HG03521 (cell line): ENCODE data around the gene ISCA1.

Experiments used
- ATAC-seq: cut with Tn5 transposase; IDR thresholded peaks from one replicate; pipeline ENCODE4 v1.9.1; 2021; ENCODE audit warnings: mild to moderate bottlenecking, moderate library complexity; ENCODE audit not compliant: unreplicated experiment

ISCA1 gene

DNA sequence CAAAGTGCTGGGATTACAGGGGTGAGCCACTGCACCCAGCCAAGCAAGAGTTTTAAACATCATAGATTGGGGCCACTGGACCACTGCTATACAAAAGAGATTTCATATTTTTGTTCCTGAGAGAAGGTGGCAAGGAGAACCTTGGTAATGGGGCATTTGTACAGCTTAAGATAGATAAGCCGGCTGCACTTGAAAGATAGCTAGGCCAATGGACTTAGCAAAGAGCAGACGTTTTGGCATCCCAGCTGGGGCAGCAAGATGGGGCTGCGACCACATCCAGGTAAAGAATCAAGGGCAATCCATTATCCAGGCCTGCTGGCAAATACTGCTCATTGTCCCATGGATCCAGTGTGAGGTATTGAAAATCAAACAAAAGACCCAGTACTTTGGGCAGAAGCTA lies 3.9 kb upstream of the ISCA1 start:
- no peak for ATAC-seq

DNA sequence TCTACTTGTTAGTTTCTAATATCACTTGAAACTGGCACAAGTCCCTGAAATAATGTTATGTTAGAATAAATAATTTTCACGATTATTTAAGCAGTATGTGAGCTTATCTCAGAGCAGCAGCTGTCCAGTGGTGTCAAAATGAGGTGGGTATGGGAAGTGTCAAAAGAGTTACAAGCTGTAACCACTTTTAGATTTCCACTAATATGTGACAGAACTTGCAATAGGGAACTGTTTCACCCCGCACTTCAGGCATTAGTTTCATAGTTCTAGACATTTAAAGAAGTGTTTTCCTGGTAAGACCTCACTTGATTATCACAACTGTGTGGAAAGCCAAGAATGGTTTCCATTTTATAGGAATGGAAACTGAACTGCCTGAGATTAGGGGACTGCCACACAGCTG lies 2.9 kb upstream of the ISCA1 start:
- no peak for ATAC-seq

DNA sequence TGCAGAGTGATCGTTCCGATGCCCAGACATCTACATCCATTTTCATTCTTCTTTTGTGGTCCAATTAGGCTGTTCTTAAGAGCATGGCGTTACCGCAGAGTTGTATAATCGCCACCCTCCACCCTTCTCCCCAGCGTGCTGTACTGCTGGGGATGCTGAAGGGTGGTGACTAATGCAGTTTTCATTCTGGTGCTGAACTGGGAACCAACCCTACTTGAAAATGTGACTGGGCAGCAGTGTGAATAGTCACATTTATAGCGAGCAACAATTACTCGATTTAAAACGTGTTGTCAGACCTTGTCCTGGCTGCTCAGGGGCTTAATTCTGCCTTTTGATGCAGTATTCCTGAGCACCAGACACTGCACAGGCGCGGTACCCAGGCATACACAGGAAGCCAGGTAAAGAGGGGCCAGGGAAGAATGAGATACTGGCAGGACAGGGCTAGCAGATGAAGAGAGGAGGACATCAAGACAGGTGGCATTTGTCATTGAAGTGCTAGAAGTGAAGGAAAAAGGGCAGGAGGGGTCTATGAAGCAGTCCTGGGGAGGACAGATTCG lies 719 bp upstream of the ISCA1 start:
- ATAC-seq, result no peak

DNA sequence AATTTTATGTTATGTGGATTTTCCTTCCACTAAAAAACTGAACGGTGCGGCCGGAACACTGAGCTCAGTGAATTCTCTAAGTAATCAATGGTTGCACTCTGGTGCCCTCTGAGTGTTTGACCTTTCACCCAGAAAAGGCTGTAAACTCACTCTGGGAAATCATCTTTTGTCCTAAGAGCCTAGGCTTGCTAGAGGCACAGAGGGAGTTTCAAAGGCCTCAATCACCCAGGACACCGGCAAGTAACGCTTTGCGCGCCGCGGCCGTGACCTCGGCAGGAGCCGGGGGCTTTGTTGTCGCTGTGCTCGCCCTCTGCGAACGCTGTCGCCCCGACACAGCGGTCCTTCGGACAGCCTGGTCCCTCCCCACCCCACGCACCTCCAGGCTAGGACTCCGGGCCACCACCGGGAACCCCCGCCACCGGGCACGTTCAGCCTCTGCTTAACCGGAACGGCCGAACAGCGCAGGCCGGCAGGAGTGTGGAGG lies 703 bp downstream of the ISCA1 start:
- no peak for ATAC-seq

DNA sequence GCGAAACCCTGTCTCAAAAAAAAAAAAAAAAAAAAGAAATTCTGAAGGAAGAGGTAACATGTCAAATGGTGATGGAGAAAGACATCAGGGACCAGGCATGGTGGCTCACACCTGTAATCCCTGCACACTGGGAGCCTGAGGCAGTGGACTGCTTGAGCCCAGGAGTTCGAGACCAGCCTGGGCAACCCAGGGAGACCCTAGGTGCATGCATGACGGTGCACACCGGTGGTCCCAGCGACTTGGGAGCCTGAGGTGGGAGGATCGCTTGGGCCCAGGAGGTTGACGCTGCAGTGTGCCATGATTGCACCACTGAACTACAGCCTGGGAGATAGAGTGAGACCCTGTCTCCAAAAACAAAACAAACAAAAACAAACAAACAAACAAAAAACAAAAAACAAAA lies 1.8 kb downstream of the ISCA1 start:
- ATAC-seq, result no peak

DNA sequence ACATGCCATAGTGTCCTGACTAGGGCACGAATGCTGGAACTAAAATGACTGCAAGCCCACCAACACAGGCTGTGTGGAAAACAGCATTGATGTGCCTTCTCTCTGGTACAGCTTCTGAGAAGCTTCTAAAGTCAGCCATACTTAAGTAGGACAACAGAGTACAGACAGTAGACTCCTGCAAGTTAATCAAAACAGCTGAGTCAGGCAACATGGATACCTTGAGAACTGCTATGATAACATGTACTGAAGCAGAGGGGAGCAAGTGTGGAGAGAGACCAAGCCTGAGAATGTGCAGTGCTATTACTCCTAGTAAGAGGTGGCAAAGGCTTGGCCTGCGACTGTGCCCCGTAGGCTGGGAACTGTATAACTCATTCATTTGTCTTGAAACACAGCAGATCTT lies 2.5 kb downstream of the ISCA1 start:
- ATAC-seq, result no peak

DNA sequence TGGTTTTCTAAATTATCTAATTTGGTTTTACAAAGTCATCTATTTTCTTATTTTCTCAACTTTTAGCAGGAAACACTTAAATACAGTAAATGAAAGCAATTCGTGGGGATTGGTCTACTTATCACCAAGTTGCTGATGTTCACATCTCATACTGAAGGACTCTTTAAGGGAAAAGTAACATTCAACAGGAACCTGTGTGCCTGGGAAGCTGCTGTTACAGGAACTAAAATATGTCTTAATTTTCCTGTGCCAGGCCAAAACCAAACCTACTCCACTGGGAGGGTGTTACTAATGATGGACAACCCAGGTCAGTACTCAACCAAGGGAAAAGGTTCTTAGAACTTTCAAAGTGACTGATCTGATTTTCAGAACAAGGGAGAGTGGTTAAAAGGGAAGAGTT lies 5.3 kb downstream of the ISCA1 start:
- ATAC-seq, result no peak

DNA sequence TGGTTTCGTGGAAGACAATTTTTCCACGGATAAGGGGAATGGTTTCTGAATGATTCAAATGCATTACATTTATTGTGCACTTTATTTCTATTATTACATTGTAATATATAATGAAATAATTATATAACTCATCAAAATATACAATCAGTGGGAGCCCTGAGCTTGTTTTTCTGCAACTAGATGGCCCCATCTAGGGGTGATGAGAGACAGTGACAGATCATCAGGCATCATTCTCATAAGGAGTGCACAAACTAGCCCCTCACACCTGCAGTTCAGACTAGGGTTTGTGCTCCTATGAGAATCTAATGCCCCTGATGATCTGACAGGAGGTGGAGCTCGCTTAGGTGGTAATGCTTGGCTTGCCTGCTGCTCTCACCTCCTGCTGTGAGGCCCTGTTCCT lies 6.4 kb downstream of the ISCA1 start:
- ATAC-seq, result no peak

DNA sequence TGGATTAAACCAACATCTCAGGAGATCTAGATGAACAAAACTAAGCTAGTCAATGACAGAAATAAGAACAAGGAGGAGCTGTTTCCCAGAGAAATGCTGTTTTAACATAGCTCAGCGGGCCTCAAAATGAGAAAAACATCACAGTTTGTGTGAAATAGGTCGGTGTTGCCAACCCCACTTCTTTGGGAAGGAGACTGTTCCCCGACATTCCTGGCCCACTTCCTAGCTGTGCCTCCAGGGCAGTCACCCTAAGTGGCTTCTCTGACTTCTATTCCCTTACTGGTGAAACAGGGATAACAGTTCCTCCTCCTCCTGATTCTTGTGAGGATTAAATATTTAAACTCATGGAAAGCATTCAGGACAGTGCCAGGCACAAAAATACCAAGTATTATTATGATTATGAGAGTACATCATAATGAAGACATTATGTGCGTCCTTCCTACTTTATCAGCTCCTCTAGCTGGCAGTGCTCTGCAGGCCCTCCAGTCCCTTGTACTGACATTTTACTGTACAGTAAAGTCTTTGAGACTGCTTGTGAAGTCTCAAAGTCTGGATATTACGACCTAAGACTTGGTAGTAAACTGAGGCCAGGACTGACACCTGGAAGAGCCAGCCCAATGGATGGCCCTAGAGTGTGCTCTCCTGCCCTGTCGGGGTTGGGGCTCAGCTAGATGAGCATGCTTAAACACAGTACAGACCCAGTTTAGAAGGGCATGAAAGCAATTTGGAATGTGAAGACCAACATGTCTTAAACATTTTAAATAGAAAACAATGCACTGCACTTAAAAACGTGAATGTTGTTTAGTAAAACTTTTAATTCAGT lies 7.3 kb downstream of the ISCA1 start:
- no peak for ATAC-seq

DNA sequence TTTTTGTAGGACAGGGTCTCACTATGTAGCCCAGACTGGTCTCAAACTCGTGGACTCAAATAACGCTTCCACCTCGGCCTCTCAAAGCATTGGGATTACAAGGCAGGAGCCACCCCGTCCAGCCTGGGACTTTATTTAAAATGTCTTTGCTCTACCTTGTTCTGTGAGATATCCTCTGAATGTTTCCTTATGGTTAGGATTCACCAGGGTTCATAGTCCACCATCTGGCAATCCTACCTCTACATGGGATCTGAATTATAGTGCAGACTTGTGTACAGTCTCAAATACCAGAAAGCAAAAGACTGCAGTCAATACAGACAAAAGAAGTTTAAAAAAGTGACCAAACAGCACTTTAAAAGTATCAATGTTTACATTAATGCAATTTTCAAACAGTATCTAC lies 10.1 kb downstream of the ISCA1 start:
- no peak for ATAC-seq

DNA sequence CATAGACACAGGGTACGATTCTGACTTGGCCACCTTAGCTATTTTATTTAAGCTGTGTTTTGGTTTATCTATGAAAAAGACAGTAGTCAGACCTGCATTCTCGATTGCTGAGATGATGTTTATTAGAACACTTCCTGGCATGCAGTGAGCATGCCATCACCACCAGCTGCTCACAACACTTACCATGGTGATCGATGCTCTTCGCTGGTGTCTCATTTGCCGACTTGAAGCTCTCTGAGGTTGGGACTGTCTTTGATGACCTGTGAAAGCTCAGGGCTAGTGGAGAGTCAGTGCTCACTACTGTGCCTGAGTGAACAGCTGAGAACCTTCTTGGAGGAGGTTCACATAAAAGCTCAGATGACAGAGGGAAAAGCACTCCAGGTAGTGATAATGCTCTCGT lies 18.5 kb downstream of the ISCA1 start:
- no peak for ATAC-seq

DNA sequence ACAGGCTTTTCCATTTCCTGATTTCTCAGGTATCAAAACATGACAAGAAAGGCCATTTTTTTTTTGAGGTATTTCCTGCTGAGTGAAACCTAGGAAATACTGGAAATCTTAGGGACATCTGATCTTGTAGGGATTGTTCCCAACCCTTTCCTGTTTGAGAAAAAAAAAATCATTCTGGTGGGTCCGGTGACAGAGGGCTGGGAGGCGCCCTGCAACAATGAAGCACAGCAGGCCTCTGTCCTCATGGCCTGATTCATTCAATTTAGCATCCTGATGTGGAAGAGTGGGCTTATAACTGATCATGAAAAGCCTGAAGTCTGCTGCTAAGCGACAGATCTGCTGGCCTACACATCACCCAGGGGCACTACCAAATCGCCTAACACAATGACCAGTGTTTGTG lies 19.8 kb downstream of the ISCA1 start:
- ATAC-seq, result no peak

DNA sequence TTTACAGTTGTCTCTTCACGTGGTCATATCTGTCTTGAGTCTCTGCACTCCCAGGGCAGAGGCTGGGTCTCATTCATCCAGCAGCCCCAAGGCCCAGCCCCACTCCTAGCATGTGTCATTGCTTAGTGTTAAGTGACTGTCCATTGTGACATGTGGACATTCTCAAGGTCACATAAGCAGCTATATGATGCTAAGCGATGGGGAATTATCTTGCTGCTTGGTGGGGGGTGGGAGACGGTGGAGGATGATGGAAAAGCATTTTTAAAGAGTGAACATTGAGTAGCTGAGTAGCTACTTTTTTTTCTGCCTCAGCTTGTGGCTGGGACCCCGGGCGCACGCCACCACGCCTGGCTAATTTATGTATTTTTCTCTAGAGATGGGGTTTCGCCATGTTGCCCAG lies 22.8 kb downstream of the ISCA1 start, which contains the start of gene C9orf153:
Gene C9orf153, minus strand, starts transcription at position 101 of the 400 bp plus-strand sequence. CDS start 30,054 bp downstream, outside the sequence.
- no peak for ATAC-seq

DNA sequence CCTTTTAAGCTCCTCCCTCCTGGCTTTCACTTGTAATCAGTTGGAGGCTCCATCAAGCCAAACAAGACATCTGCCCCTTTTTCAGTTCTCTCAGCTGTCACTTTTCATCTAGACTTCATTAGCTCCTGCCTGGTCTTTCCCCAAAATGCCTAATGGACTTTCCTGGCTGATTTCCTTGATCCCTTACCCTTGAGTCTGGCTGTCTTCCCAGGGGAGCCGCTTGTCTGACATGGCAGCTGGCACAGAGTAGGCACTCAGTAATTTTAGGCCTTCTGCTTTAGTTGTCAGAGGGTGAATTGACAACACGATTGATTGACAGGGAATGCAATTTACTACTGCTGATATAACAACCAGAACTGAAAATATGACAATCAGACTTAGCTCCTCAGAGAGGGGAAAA lies 24.9 kb downstream of the ISCA1 start:
- no peak for ATAC-seq

DNA sequence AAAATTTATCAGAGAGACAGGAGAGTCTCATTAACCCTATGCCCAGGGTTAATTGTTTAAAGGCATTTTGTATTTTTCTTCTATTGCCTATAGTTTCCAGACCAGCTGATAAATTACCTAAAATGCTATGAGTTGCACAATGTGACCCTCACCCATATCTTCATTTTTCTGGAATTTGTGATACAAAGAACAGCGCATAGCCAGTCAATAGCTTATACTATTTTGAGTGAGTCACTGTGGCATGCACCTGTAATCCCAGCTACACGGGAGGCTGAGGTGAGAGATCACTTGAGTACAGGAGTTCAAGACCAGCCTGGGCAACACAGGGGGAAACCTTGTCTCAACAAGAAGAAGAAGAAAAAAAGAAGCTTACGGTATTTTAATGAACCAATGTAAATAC lies 25.7 kb downstream of the ISCA1 start:
- no peak for ATAC-seq

DNA sequence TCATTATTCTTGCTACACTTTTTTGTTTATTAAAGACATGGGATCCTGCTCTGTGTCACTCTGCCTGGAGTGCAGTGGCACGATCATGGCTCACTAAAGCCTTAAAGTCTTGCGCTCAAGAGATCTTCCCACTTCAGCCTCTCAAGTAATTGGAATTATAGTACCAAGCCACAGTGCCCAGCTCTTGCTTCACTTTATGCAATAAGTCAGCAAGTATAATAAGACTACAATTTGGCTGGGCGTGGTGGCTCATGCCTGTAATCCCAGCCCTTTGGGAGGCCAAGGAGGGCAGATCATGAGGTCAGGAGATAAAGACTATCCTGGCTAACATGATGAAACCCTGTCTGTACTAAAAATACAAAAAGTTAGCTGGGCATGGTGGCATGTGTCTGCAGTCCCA lies 28.8 kb downstream of the ISCA1 start:
- ATAC-seq, result no peak

DNA sequence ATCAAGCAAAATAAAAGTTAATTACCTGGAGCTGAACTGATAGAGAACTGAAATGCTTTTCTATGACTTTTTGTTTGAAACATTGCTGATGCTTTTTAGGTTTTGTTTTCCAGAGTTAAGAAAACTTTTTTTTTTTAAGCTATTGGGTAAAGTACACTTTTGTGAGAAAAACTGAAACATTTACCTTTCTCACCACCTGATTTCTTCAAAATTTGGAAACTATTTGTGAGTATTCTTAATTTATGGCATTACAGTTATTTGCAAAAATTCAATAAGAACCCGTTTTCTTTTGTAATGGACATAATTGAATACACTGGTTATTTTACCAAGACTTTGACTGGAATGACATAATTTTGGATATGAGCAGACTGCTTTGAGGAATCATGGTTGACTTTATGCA lies 29.5 kb downstream of the ISCA1 start:
- no peak for ATAC-seq

DNA sequence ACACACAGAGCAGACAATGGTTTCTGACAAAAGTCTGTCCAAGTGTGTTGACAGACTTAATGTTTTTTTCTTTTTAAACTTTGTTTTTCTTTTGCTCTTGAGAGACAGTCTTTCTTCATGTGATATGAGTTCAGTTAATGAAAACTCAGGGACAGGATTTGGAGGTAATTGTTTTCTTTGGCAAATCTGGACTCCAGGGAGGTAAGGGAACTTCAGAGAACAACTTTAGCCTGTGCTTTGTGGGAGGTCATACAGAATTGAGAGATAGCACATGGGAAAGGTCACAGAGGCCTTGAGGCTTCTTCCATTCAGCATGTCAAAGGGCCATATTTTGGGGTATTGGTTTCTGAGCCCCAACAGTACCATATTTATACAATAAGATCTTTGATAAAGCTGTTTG lies 32.2 kb downstream of the ISCA1 start:
- no peak for ATAC-seq

DNA sequence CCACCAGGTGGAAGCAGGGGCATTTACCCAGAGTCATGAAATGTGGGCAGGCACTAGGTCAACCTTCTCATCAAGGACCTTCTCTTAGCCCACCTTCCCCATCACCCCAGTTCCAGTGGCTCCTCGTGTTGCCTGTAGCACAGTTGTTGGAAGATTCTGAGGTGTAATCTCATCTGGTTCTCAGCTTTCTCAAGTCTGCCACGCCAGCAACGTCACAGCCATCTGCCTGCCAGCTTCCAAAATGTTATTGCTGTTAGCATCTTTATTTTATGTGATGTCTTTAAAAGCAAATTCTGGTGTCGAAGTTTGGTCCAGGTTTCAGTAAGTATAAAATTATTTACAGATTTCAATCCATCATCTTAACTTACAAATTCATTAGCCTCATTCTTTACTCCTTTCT lies 33.6 kb downstream of the ISCA1 start:
- ATAC-seq, result no peak

DNA sequence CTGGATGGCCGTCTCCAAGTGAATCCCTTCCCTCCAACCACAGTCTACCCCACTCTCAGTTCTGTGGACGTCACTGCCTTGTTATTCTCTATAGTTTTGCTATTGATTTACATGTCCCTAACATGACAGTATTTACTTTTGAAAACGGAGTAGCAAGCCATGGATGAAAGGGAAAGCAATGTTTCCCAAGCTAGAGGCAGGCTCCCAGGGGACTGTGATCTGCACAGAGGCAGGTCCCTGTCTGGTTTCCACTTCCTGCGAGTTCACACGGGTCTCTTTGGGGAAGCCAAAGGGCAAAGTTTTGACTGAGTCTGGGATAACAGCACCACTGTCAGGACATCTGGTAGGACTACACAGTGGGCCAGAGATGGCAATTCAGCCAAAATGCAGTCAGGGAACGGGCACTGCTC lies 35.6 kb downstream of the ISCA1 start:
- no peak for ATAC-seq

DNA sequence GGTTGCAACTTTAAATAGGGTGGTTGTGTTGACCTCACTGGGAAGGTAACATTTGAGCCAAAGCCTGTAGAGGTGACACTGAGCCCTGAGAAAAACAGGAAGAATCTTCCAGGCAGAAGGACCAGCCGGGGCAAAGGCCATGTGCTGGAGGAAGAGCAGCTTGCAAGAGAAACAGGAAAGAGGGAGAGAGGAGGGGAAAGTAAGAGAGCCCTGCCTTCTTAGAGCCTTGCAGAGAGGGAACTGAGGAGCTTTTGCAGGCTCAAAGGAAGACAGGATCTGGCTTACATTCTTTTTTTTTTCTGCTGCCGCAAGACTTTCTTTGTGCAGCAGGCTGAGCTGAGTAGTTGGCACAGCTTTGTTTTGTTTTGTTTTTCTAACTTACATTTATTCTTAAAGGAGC lies 40.3 kb downstream of the ISCA1 start:
- ATAC-seq, result no peak

DNA sequence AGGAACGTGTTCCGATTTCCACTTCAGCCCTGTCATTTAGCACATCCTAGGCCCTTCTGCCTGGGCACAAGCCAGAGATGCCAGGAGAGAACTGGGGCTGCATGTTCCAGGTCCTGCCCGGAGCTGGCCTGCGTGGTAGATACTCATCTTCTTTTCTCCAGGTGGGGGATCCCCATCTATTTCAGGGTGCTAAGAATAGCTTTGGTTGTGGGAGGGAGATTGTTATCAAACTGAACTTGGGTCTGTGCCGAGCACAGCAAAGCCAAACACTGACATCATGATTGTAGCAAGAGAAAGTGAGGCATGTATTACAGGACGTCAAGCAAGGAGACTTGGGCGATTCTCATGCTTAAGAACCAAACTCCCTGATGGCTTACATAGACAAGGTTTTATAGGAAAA lies 41.1 kb downstream of the ISCA1 start:
- ATAC-seq, result no peak
